Heart left ventricle (tissue), 13 donors: ENCODE results near the gene HOXA9.

Experiments used
- POLR2A ChIP-seq, 2 donors: fragments of 450-650 bp; IDR thresholded peaks; one replicate each; pipeline ENCODE4 v1.6.1; 2017; ENCODE audit warnings: antibody characterized with exemption in 2 of 2, mild to moderate bottlenecking in 2 of 2, moderate library complexity in 2 of 2
- TF ChIP-seq, protein P1 (sequence below), 12 donors: fragments of 200-600 bp; sonication (generic) in 4 of 12; IDR thresholded peaks; one replicate each; pipeline versions ENCODE4 v1.5.0 to v1.8.0; 2018 to 2022; ENCODE audit warnings: antibody characterized with exemption in 12 of 12, mild to moderate bottlenecking in 5 of 12
- donor health status: ischemic (EF 13 %, LVEDD 7.1; RV severe dilation, severe dysfunction).
- donor health status: DM: no; HTN: yes; CAD: no.
- donor health status: DM: no; HTN: no; CAD: no.
- donor health status: ischemic (EF 25% LVEDD 6.9; RV normal size, moderate dysfunction).
- donor health status: ischemic (EF 25% LVEDD 5.7; RV mildly dilated, moderate dysfunction).
- donor health status: ischemic (EF 35%, LVEDD 5.7; RV mildly dilated, moderate dysfunction).
- donor health status: nonischemic (EF 11% LVEDD 7.7; RV severe dilation, severe dysfunction).
- donor health status: DM: yes; HTN: yes; CAD: no.
- donor health status: PGD.
- donor health status: ischemic (EF 29% LVEDD 5.4; RV normal size, mild dysfunction).
- donor health status: nonischemic (EF 23%, LVEDD 6.1; RV moderate dilation, normal function).

DNA sequence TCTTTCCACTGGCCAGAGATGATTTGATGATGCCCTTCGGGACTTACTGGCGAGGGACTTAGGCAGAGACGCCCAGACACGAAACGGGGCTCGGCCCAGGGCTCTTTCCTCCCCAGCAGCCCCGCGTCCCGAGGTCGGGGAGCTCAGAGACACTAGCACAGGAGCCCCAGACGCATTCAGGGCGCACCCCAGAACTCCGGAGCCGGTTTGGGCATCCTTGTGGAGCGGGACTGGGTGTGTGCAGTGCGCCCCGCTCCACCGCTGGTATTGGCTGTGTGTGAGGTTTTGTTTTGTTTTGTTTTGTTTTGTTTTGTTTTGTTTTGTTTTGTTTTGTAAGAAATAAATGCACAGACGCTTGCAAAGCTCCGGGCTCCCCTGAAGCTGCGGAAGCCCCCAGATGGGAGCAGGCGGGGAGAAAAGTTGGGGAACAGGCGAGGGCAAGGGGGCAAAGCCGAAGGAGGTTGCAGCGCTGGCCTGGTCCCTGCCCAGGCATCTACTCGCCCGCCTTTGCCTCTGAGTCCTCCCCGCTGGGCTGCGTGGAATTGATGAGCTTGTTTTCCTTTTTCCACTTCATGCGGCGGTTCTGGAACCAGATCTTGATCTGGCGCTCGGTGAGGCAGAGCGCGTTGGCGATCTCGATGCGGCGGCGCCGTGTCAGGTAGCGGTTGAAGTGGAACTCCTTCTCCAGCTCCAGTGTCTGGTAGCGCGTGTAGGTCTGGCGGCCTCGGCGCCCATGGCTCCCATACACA lies 20.0 kb downstream of the HOXA9 start:
- TF ChIP-seq, protein P1, sequence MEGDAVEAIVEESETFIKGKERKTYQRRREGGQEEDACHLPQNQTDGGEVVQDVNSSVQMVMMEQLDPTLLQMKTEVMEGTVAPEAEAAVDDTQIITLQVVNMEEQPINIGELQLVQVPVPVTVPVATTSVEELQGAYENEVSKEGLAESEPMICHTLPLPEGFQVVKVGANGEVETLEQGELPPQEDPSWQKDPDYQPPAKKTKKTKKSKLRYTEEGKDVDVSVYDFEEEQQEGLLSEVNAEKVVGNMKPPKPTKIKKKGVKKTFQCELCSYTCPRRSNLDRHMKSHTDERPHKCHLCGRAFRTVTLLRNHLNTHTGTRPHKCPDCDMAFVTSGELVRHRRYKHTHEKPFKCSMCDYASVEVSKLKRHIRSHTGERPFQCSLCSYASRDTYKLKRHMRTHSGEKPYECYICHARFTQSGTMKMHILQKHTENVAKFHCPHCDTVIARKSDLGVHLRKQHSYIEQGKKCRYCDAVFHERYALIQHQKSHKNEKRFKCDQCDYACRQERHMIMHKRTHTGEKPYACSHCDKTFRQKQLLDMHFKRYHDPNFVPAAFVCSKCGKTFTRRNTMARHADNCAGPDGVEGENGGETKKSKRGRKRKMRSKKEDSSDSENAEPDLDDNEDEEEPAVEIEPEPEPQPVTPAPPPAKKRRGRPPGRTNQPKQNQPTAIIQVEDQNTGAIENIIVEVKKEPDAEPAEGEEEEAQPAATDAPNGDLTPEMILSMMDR (IDR thresholded peaks at IDR 0.05), result no peak
- no peak for TF ChIP-seq POLR2A (IDR thresholded peaks at IDR 0.05)
